Body of pancreas (tissue), 4 donors: Measurements from ENCODE around the gene H3-3A.

Experiments
- CTCF ChIP-seq, 7 experiments: fragments of 450-650 bp in 4 of 7; fragments of 200-600 bp in 3 of 7; sonication (generic) in 3 of 7; IDR thresholded peaks; one replicate each; pipeline ENCODE4 v1.5.1; 2016 to 2019; ENCODE audit warnings: antibody characterized with exemption in 7 of 7
- POLR2A ChIP-seq, 3 donors: fragments of 450-650 bp; IDR thresholded peaks; one replicate each; pipeline ENCODE4 v1.6.1; 2016; ENCODE audit warnings: antibody characterized with exemption in 3 of 3, mild to moderate bottlenecking in 2 of 3

GRCh38 chr1:226092965-226093364 is 30.4 kb downstream of the H3-3A start:
- TF ChIP-seq CTCF (IDR thresholded peaks at IDR 0.05) (no peak), POLR2A (IDR thresholded peaks at IDR 0.05) (no peak)
